H1 (cell line): Measurements from ENCODE around the gene PID1. TPM values are rescaled to one million over a fixed set of nuclear protein-coding genes. Genes with fewer than 3 reads are reported as not detected.

Source experiments
- CTCF ChIA-PET: fragments of 300-600 bp; sonication (Branson Sonifier 250); formaldehyde crosslinking; loops from one replicate; lab custom pipeline; 2021; ENCODE audit not compliant: partially characterized antibody; lab: Charles Lee
- POLR2A ChIA-PET: fragments of 300-600 bp; sonication (Branson Sonifier 250); formaldehyde crosslinking; loops from one replicate; lab custom pipeline; 2021; ENCODE audit warnings: inconsistent platforms; ENCODE audit not compliant: partially characterized antibody; lab: Charles Lee
- DNase-seq, 2 experiments: peaks; one replicate each; pipeline versions ENCODE4 v3.0.0 to v3.0.0-alpha.2; 2010 to 2022; ENCODE audit warnings: low spot score in 2 of 2, low read depth in 1 of 2, mixed read lengths in 1 of 2
- FAIRE-seq: peaks from 2 replicates; lab custom pipeline; 2011; peaks lifted over from hg19 to GRCh38; lab: Jason Lieb, UNC
- H2AFZ ChIP-seq: 2 replicates; pipeline ENCODE4 v1.8.1; 2012; ENCODE audit warnings: low read length, inconsistent platforms
- H2AK5ac ChIP-seq: 2 replicates; pipeline ENCODE4 v1.6.1; 2013; ENCODE audit warnings: low read depth, low read length
- H2BK120ac ChIP-seq: replicated peaks from 2 replicates; pipeline ENCODE3; 2013; ENCODE audit warnings: low read depth, low read length, inconsistent platforms
- H2BK12ac ChIP-seq: 2 replicates; pipeline ENCODE4 v1.6.1; 2013; ENCODE audit warnings: low read depth, low read length
- H2BK15ac ChIP-seq: 2 replicates; pipeline ENCODE4 v1.6.1; 2013; ENCODE audit warnings: low read length
- H2BK20ac ChIP-seq: 2 replicates; pipeline ENCODE4 v1.6.1; 2013; ENCODE audit warnings: low read length
- H2BK5ac ChIP-seq: 2 replicates; pipeline ENCODE4 v1.6.1; 2013; ENCODE audit warnings: low read depth, low read length
- H3K14ac ChIP-seq: 2 replicates; pipeline ENCODE4 v1.6.1; 2013; ENCODE audit warnings: inconsistent platforms; ENCODE audit not compliant: insufficient read length
- H3K18ac ChIP-seq: 2 replicates; pipeline ENCODE4 v1.6.1; 2013; ENCODE audit warnings: low read length; ENCODE audit errors: extremely low read depth
- H3K23ac ChIP-seq: 2 replicates; pipeline ENCODE4 v1.6.1; 2013; ENCODE audit warnings: inconsistent platforms; ENCODE audit not compliant: insufficient read length
- H3K23me2 ChIP-seq: 2 replicates; pipeline ENCODE4 v1.6.1; 2013; ENCODE audit warnings: low read depth, low read length
- H3K27ac ChIP-seq: 2 replicates; pipeline ENCODE4 v1.6.1; 2011; ENCODE audit warnings: low read depth, low read length, inconsistent platforms
- H3K27me3 ChIP-seq, 4 experiments: replicated peaks in 1 of 4; 1 replicate in 1 of 4; 2 replicates in 3 of 4; pipeline versions ENCODE4 v1.6.1 to v1.8.1; 2011 to 2013; ENCODE audit warnings: low read length in 3 of 4, mild to moderate bottlenecking in 3 of 4, inconsistent platforms in 2 of 4, mixed read lengths in 2 of 4, moderate library complexity in 1 of 4; ENCODE audit not compliant: control insufficient read depth in 3 of 4, insufficient read depth in 3 of 4; ENCODE audit errors: extremely low read depth in 1 of 4
- H3K36me3 ChIP-seq, 4 experiments: 2 replicates each; pipeline versions ENCODE4 v1.6.1 to v1.8.1; 2011 to 2013; ENCODE audit warnings: mild to moderate bottlenecking in 4 of 4, low read length in 3 of 4, moderate library complexity in 2 of 4, control low read depth in 1 of 4, inconsistent platforms in 1 of 4; ENCODE audit not compliant: insufficient read depth in 4 of 4, control insufficient read depth in 2 of 4
- H3K4ac ChIP-seq: replicated peaks from 2 replicates; pipeline ENCODE3; 2013; ENCODE audit warnings: low read length, low read depth, mixed read lengths, inconsistent platforms; ENCODE audit not compliant: insufficient read length
- H3K4me1 ChIP-seq, 4 experiments: replicated peaks in 1 of 4; 1 replicate in 1 of 4; 2 replicates in 3 of 4; pipeline versions ENCODE4 v1.6.1 to v1.8.1; 2011 to 2013; ENCODE audit warnings: low read length in 3 of 4, inconsistent platforms in 2 of 4, mixed read lengths in 1 of 4; ENCODE audit not compliant: insufficient read depth in 4 of 4, control insufficient read depth in 3 of 4
- H3K4me2 ChIP-seq, 2 experiments: 2 replicates each; pipeline versions ENCODE4 v1.6.1 to v1.8.1; 2011 to 2013; ENCODE audit warnings: low read depth in 2 of 2, low read length in 2 of 2, control low read depth in 1 of 2, inconsistent platforms in 1 of 2, mild to moderate bottlenecking in 1 of 2; ENCODE audit not compliant: insufficient read depth in 1 of 2
- H3K4me3 ChIP-seq, 4 experiments: fragments of 200-600, 300-600 bp in 1 of 4; sonication (generic), shearing (Covaris generic), sonication (Bioruptor Twin) in 1 of 4; 2 replicates each; pipeline versions ENCODE4 v1.5.1 to v1.8.1; 2011 to 2016; ENCODE audit warnings: low read length in 4 of 4, low read depth in 3 of 4, control low read depth in 2 of 4, inconsistent platforms in 2 of 4, mild to moderate bottlenecking in 2 of 4, mixed read lengths in 1 of 4, moderate library complexity in 1 of 4; ENCODE audit not compliant: insufficient read depth in 2 of 4; ENCODE audit errors: extremely low read depth in 1 of 4
- H3K56ac ChIP-seq: replicated peaks from 2 replicates; pipeline ENCODE3; 2013; ENCODE audit warnings: low read depth, mild to moderate bottlenecking, mixed read lengths, low read length, inconsistent platforms; ENCODE audit not compliant: insufficient read length
- H3K79me1 ChIP-seq: 2 replicates; pipeline ENCODE4 v1.6.1; 2013; ENCODE audit warnings: low read depth, low read length, control low read depth
- H3K79me2 ChIP-seq, 2 experiments: 2 replicates each; pipeline versions ENCODE4 v1.6.1 to v1.8.1; 2012 to 2013; ENCODE audit warnings: low read length in 2 of 2, mild to moderate bottlenecking in 2 of 2, inconsistent platforms in 1 of 2; ENCODE audit not compliant: insufficient read depth in 2 of 2, control insufficient read depth in 1 of 2
- H3K9ac ChIP-seq, 4 experiments: replicated peaks in 1 of 4; 1 replicate in 1 of 4; 2 replicates in 3 of 4; pipeline versions ENCODE4 v1.6.1 to v1.8.1; 2011 to 2013; ENCODE audit warnings: low read depth in 3 of 4, low read length in 3 of 4, control low read depth in 2 of 4, mild to moderate bottlenecking in 2 of 4, moderate library complexity in 2 of 4, inconsistent platforms in 1 of 4; ENCODE audit errors: extremely low read depth in 1 of 4
- H3K9me3 ChIP-seq, 2 experiments: 2 replicates each; pipeline versions ENCODE4 v1.6.1 to v1.8.1; 2012 to 2013; ENCODE audit warnings: mild to moderate bottlenecking in 2 of 2, moderate library complexity in 2 of 2, control low read depth in 1 of 2, inconsistent platforms in 1 of 2, low read depth in 1 of 2, low read length in 1 of 2, mixed read lengths in 1 of 2; ENCODE audit not compliant: insufficient read depth in 2 of 2
- H4K20me1 ChIP-seq, 2 experiments: replicated peaks in 1 of 2; 2 replicates each; pipeline versions ENCODE3 to v1.8.1; 2011 to 2013; ENCODE audit warnings: inconsistent platforms in 2 of 2, low read length in 2 of 2, mild to moderate bottlenecking in 1 of 2; ENCODE audit not compliant: insufficient read depth in 2 of 2, control insufficient read depth in 1 of 2
- H4K5ac ChIP-seq: 2 replicates; pipeline ENCODE4 v1.6.1; 2013; ENCODE audit warnings: low read length, low read depth, mixed read lengths, inconsistent platforms; ENCODE audit not compliant: insufficient read length
- H4K8ac ChIP-seq: 2 replicates; pipeline ENCODE4 v1.8.0; 2013; ENCODE audit warnings: mild to moderate bottlenecking, moderate library complexity, low read length, inconsistent platforms; ENCODE audit not compliant: insufficient read depth; ENCODE audit errors: extremely low read depth
- H4K91ac ChIP-seq: replicated peaks from 2 replicates; pipeline ENCODE3; 2013; ENCODE audit warnings: low read length, mixed read lengths, inconsistent platforms; ENCODE audit not compliant: insufficient read length
- ASH2L ChIP-seq: fragments of 200-600, 300-600 bp; sonication (generic); IDR thresholded peaks from one replicate; pipeline ENCODE4 v1.7.1; 2017; ENCODE audit warnings: low read length
- BRCA1 ChIP-seq: IDR thresholded peaks from 2 replicates; pipeline ENCODE4 v1.6.1; 2012; ENCODE audit warnings: low read depth, low read length, improper control_type of control experiment
- CHD2 ChIP-seq: IDR thresholded peaks from 2 replicates; pipeline ENCODE4 v1.6.1; 2012; ENCODE audit warnings: low read length, improper control_type of control experiment
- CTBP2 ChIP-seq: IDR thresholded peaks from 2 replicates; pipeline ENCODE4 v1.7.0; 2011; ENCODE audit warnings: borderline replicate concordance, mild to moderate bottlenecking, moderate library complexity, mixed read lengths, low read length; ENCODE audit not compliant: insufficient read depth, insufficient read length
- EGR1 ChIP-seq: IDR thresholded peaks from 2 replicates; pipeline ENCODE4 v1.6.1; 2011; ENCODE audit warnings: low read depth, low read length, borderline replicate concordance
- EZH2 ChIP-seq: fragments of 200-600 bp; sonication (generic); IDR thresholded peaks from 2 replicates; pipeline ENCODE4 v1.7.1; 2012; ENCODE audit warnings: low read depth, mild to moderate bottlenecking, moderate library complexity, low read length, inconsistent platforms; ENCODE audit not compliant: severe bottlenecking
- GABPA ChIP-seq: IDR thresholded peaks from 2 replicates; pipeline ENCODE4 v1.6.1; 2011; ENCODE audit warnings: mild to moderate bottlenecking, low read length, moderate library complexity, borderline replicate concordance; ENCODE audit not compliant: insufficient read depth
- RFX5 ChIP-seq: IDR thresholded peaks from 2 replicates; pipeline ENCODE4 v1.6.1; 2011; ENCODE audit warnings: low read depth, low read length, improper control_type of control experiment, borderline replicate concordance
- RNF2 ChIP-seq: fragments of 200-900, 300-1000 bp; sonication (generic); IDR thresholded peaks from 2 replicates; pipeline ENCODE4 v1.7.1; 2016; ENCODE audit warnings: borderline replicate concordance, low read depth, mild to moderate bottlenecking, antibody characterized with exemption, low read length; ENCODE audit not compliant: poor library complexity, severe bottlenecking; ENCODE audit errors: missing control alignments
- SAP30 ChIP-seq: fragments of 300-600 bp; sonication (generic); IDR thresholded peaks from 2 replicates; pipeline ENCODE4 v1.7.1; 2012; ENCODE audit warnings: low read length, moderate library complexity, mild to moderate bottlenecking, inconsistent platforms; ENCODE audit not compliant: insufficient read depth, insufficient replicate concordance
- WGBS, 2 experiments: shearing (Covaris generic) in 1 of 2; methylation state at CpG; one replicate each; pipeline versions ENCODE4 v1.1.6 to v1.1.7; 2013 to 2015; ENCODE audit warnings: low lambda C conversion rate in 2 of 2, mixed read lengths in 2 of 2, inconsistent platforms in 1 of 2, low coverage in 1 of 2, missing lambda C conversion rate in 1 of 2; ENCODE audit not compliant: insufficient replicate concordance in 2 of 2, insufficient coverage in 1 of 2, insufficient read length in 1 of 2; ENCODE audit errors: extremely low coverage in 1 of 2, missing lambda C conversion rate in 1 of 2; 5-methylcytosine and 5-hydroxymethylcytosine counted together
- polyA plus RNA-seq, 7 experiments: library from polyadenylated mRNA; depleted of rRNA in 3 of 7; stranded (reverse) in 5 of 7; unstranded in 2 of 7; fragments of >200 nt in 5 of 7; fragments of 200-250 nt in 2 of 7; gene quantifications; 1 replicate in 5 of 7; 2 replicates in 1 of 7; 4 replicates in 1 of 7; pipeline versions ENCODE4 v1.2.1 to v1.2.3, GENCODE V29; 2011 to 2013; ENCODE audit warnings: missing spikeins in 2 of 7, mixed read lengths in 2 of 7
- total RNA-seq: library from RNA; stranded (reverse); fragmentation: NEBNext Ultra II Directional; extraction: Animal tissue kit (Norgen Biotek cat#: 25700); gene quantifications from 2 replicates; pipeline ENCODE4 v1.2.1, GENCODE V29; 2021
- TF ChIP-seq, protein P1 (sequence below): IDR thresholded peaks from 2 replicates; pipeline ENCODE4 v1.6.1; 2012; ENCODE audit warnings: low read length, inconsistent platforms

PID1 gene
- total and polyA plus RNA-seq, 2 of the 8 experiments (the other 6 are each of a cell fraction or from before 2014, with no cell fraction given) = 1.5 to 3.3 TPM

DNA sequence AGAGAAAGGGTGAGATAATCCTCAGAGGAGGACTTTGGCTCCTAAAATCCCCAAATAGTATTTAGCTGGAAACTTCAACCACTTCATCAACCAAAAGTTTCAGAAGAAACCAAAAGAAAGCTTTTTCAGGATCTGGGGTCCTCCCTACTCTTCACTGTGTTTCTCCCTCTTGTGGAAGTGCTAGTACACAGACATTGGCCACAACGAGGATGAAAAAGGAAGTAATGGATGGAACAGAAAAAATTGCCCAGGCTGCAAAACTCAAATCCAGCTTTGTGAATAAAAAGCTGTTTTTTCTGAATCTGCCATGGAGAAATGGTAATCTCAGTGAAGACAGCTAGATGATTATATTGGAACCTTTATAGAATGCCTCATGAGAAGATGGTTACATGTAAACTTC lies 4.0 kb downstream of the PID1 start:
- no peaks in the 10 kb centered on the region for H4K20me1 ChIP-seq
- no peak overlapping the region for H3K14ac ChIP-seq
- H3K36me3 ChIP-seq = no peaks in the 10 kb centered on the region
- ChIA-PET CTCF (interaction anchor here (0.6 to 4.0 kb wide), 9 partner anchors 10 to 137 kb away, joined by 3 to 14 read pairs (median 3); no protein-coding TSS in a partner anchor), POLR2A (no interaction called here)
- H3K56ac ChIP-seq = no peak overlapping the region
- no peaks in the 10 kb centered on the region for H3K9me3 ChIP-seq
- DNase-seq (no peak), FAIRE-seq (no peak)
- peaks cover 0 to 4% (median 3%) of the 10 kb centered on the region in 4 experiments; a peak in 3 of 7 replicates for H3K4me1 ChIP-seq
- no peak overlapping the region for H3K4me3 ChIP-seq
- H2BK15ac ChIP-seq = no peak overlapping the region
- H3K23me2 ChIP-seq = no peaks in the 10 kb centered on the region; the same call in 1 of the 2 replicates
- H4K91ac ChIP-seq = no peak overlapping the region
- no peak overlapping the region for H2BK20ac ChIP-seq
- peaks cover 0 to 11% (median 8%) of the 10 kb centered on the region in 4 experiments; a peak in 5 of 7 replicates for H3K27me3 ChIP-seq
- H3K4ac ChIP-seq = no peak overlapping the region
- no peak overlapping the region for H2BK120ac ChIP-seq
- H2AFZ ChIP-seq = no peak overlapping the region
- no peak overlapping the region for H4K8ac ChIP-seq
- H2AK5ac ChIP-seq = no peak overlapping the region
- no peak overlapping the region for H3K18ac ChIP-seq
- H3K79me2 ChIP-seq = no peaks in the 10 kb centered on the region
- no peaks in the 10 kb centered on the region for H3K79me1 ChIP-seq
- WGBS, 2 experiments = 95% methylated on average over 1 of the region's 1 CpG; no CpG with 5 or more reads in 1 of the 2 experiments
- no peak overlapping the region for H3K9ac ChIP-seq
- H3K23ac ChIP-seq = no peak overlapping the region
- H4K5ac ChIP-seq = no peak overlapping the region
- H3K27ac ChIP-seq = no peak overlapping the region
- H3K4me2 ChIP-seq = no peak overlapping the region
- H2BK12ac ChIP-seq = no peak overlapping the region
- no peak overlapping the region for H2BK5ac ChIP-seq
- TF ChIP-seq GABPA (no peak), CTBP2 (no peak), BRCA1 (no peak), EZH2 (no peak), SAP30 (no peak), EGR1 (no peak), RFX5 (no peak), CHD2 (no peak), RNF2 (no peak), ASH2L (no peak)
- TF ChIP-seq, protein P1, sequence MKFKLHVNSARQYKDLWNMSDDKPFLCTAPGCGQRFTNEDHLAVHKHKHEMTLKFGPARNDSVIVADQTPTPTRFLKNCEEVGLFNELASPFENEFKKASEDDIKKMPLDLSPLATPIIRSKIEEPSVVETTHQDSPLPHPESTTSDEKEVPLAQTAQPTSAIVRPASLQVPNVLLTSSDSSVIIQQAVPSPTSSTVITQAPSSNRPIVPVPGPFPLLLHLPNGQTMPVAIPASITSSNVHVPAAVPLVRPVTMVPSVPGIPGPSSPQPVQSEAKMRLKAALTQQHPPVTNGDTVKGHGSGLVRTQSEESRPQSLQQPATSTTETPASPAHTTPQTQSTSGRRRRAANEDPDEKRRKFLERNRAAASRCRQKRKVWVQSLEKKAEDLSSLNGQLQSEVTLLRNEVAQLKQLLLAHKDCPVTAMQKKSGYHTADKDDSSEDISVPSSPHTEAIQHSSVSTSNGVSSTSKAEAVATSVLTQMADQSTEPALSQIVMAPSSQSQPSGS = no peak
